PC-9 (cell line): ENCODE measurements around the gene SLC25A30. TPM values are rescaled to one million over a fixed set of nuclear protein-coding genes. Genes with fewer than 3 reads are reported as not detected.
"Not testable (repeated sequence)": the region's sequence is repeated elsewhere in the genome, so short reads cannot be mapped to it uniquely, and the experiment has no call there.

Experiments
- BruUV-seq: library from RNA; stranded (reverse); fragments of 400-500 nt; replicated peaks from 2 replicates; lab custom pipeline; 2021; lab: Mats Ljungman, UMichigan
- CTCF ChIA-PET: fragments of 300-600 bp; sonication (Branson Sonifier 250); formaldehyde crosslinking; loops from one replicate; lab custom pipeline; 2022; ENCODE audit warnings: antibody characterized with exemption; lab: Charles Lee
- POLR2A ChIA-PET: fragments of 300-600 bp; sonication (Branson Sonifier 250); formaldehyde crosslinking; loops from one replicate; lab custom pipeline; 2022; ENCODE audit warnings: antibody characterized with exemption; ENCODE audit not compliant: unreplicated experiment; lab: Charles Lee
- DNase-seq, 2 experiments: peaks; one replicate each; pipeline versions ENCODE4 v3.0.0 to v3.0.0-alpha.2; 2015 to 2022; ENCODE audit warnings: mixed read lengths in 1 of 2
- H2AFZ ChIP-seq: fragments of 200-600 bp; sonication (generic); 2 replicates; pipeline ENCODE4 v1.8.1; 2017; ENCODE audit warnings: antibody characterized with exemption
- H3F3A ChIP-seq: fragments of 200-600 bp; sonication (generic); 2 replicates; pipeline ENCODE4 v1.8.1; 2017; ENCODE audit warnings: antibody characterized with exemption, mild to moderate bottlenecking, low read depth; ENCODE audit not compliant: insufficient read depth
- H3K27ac ChIP-seq: fragments of 200-600 bp; sonication (generic); 2 replicates; pipeline ENCODE4 v1.6.1; 2016; ENCODE audit warnings: mixed run types
- H3K27me3 ChIP-seq: fragments of 200-600 bp; sonication (generic); 2 replicates; pipeline ENCODE4 v1.6.1; 2016; ENCODE audit warnings: low read depth, mixed run types; ENCODE audit not compliant: insufficient read depth
- H3K36me3 ChIP-seq: fragments of 200-600 bp; sonication (generic); 2 replicates; pipeline ENCODE4 v1.6.1; 2016; ENCODE audit warnings: low read depth, mixed run types
- H3K4me1 ChIP-seq: fragments of 200-600 bp; sonication (generic); replicated peaks from 2 replicates; pipeline ENCODE4 v1.6.1; 2016; ENCODE audit warnings: mixed run types; ENCODE audit not compliant: insufficient read depth
- H3K4me2 ChIP-seq: fragments of 200-600 bp; sonication (generic); 2 replicates; pipeline ENCODE4 v1.6.1; 2017; ENCODE audit warnings: mixed run types
- H3K4me3 ChIP-seq: fragments of 200-600 bp; sonication (generic); 2 replicates; pipeline ENCODE4 v1.6.1; 2016; ENCODE audit warnings: mixed run types
- H3K79me2 ChIP-seq: fragments of 200-600 bp; sonication (generic); 2 replicates; pipeline ENCODE4 v1.6.1; 2017; ENCODE audit warnings: low read depth, mixed run types
- H3K9me2 ChIP-seq: fragments of 200-600 bp; sonication (generic); 2 replicates; pipeline ENCODE4 v1.8.1; 2017; ENCODE audit warnings: mild to moderate bottlenecking; ENCODE audit not compliant: insufficient read depth
- H3K9me3 ChIP-seq: fragments of 200-600 bp; sonication (generic); 2 replicates; pipeline ENCODE4 v1.8.1; 2016; ENCODE audit warnings: low read depth; ENCODE audit not compliant: insufficient read depth
- H4K20me1 ChIP-seq: fragments of 200-600 bp; sonication (generic); 2 replicates; pipeline ENCODE4 v1.8.1; 2017; ENCODE audit not compliant: insufficient read depth
- EZH2 ChIP-seq: fragments of 200-600 bp; sonication (generic); IDR thresholded peaks from 2 replicates; pipeline ENCODE4 v1.8.0; 2017; ENCODE audit warnings: antibody characterized with exemption, low read depth
- intact Hi-C: fragments of 100-400 bp; cut with micrococcal nuclease; formaldehyde crosslinking; loops from one replicate; pipeline ENCODE4 v1.10.0; 2022; ENCODE audit not compliant: unreplicated experiment
- total RNA-seq: library from RNA; stranded (reverse); gene quantifications from 2 replicates; pipeline ENCODE4 v1.2.3, GENCODE V29; 2021
- TF ChIP-seq, protein P1 (sequence below): fragments of 200-600 bp; sonication (generic); conservative IDR thresholded peaks from 2 replicates; pipeline ENCODE4 v1.6.1; 2017; ENCODE audit warnings: mixed run types, antibody characterized with exemption, mild to moderate bottlenecking, moderate library complexity

SLC25A30 gene
- total RNA-seq, 1 experiment from 2014 or later: 11.2 TPM

DNA sequence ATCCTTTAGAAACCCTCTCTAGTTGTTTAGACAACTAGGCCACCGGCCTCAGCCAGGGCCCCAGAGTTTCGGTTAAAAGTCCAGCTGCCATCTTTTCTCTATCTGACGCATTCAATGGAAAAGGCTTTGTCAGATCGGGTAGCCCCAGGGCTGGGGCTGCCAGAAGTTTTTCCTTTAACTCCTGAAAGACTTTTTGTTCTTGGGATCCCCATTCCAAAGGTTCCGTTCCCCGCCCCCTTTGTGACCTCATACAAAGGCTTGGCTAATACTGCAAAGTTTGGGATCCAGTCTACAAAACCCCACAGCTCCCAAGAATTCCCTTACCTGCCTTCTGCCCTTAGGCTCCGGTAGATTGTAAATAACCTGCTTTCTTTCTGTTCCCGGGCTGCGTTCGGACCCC, 38.7 kb downstream of the SLC25A30 start:
- BruUV-seq, H3K36me3 ChIP-seq, H4K20me1 ChIP-seq, intact Hi-C loops, H3K4me1 ChIP-seq, H3F3A ChIP-seq, H2AFZ ChIP-seq, H3K27me3 ChIP-seq, H3K27ac ChIP-seq, CTCF ChIA-PET, H3K79me2 ChIP-seq, H3K4me3 ChIP-seq, DNase-seq, H3K4me2 ChIP-seq, H3K9me3 ChIP-seq, POLR2A ChIA-PET, H3K9me2 ChIP-seq: not testable (repeated sequence)

GRCh38 chr13:45378786-45379185, 39.4 kb downstream of the SLC25A30 start:
- H3K27me3 ChIP-seq, CTCF ChIA-PET, BruUV-seq, H3K36me3 ChIP-seq, H4K20me1 ChIP-seq, H3F3A ChIP-seq, H3K4me2 ChIP-seq, H3K27ac ChIP-seq, intact Hi-C loops, H3K9me3 ChIP-seq, H3K4me3 ChIP-seq, H2AFZ ChIP-seq, POLR2A ChIA-PET, H3K4me1 ChIP-seq, H3K9me2 ChIP-seq, H3K79me2 ChIP-seq, DNase-seq: not testable (repeated sequence)

DNA sequence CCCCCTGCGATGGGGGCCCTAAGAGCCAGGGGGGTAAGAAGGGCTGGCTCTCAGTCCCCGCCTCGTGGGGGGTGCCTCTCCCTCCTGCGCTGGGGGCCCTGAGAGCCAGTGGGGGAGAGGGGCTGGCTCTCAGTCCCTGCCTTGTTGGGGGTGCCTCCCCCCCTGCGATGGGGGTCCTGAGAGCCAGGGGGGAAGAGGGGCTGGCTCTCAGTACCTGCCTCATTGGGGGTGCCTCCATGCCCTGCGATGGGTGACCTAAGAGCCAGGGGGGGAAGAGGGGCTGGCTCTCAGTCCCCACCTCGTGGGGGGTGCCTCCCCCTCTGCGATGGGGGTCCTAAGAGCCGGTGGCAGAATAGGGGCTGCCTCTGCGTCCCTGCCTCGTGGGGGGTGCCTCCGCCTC, 40.9 kb downstream of the SLC25A30 start:
- H3K9me3 ChIP-seq, H2AFZ ChIP-seq, BruUV-seq, H4K20me1 ChIP-seq, H3K4me1 ChIP-seq, H3K27ac ChIP-seq, H3K9me2 ChIP-seq, H3K4me3 ChIP-seq, POLR2A ChIA-PET, H3F3A ChIP-seq, H3K36me3 ChIP-seq, H3K27me3 ChIP-seq, intact Hi-C loops, DNase-seq, H3K79me2 ChIP-seq, H3K4me2 ChIP-seq: not testable (repeated sequence)
- CTCF ChIA-PET: interaction anchor here (0.7 kb wide), 1 partner anchor 9 kb away, joined by 7 read pairs; no protein-coding TSS in a partner anchor

GRCh38 chr13:45376651-45377050, 41.5 kb downstream of the SLC25A30 start:
- H3K4me1 ChIP-seq, H3K4me2 ChIP-seq, H3F3A ChIP-seq, H3K9me3 ChIP-seq, H2AFZ ChIP-seq, H3K9me2 ChIP-seq, H3K4me3 ChIP-seq, POLR2A ChIA-PET, intact Hi-C loops, DNase-seq, H3K27me3 ChIP-seq, H3K27ac ChIP-seq, H4K20me1 ChIP-seq, H3K79me2 ChIP-seq, H3K36me3 ChIP-seq, BruUV-seq: not testable (repeated sequence)
- CTCF ChIA-PET: interaction anchor here (0.7 kb wide), 1 partner anchor 9 kb away, joined by 7 read pairs; no protein-coding TSS in a partner anchor

DNA sequence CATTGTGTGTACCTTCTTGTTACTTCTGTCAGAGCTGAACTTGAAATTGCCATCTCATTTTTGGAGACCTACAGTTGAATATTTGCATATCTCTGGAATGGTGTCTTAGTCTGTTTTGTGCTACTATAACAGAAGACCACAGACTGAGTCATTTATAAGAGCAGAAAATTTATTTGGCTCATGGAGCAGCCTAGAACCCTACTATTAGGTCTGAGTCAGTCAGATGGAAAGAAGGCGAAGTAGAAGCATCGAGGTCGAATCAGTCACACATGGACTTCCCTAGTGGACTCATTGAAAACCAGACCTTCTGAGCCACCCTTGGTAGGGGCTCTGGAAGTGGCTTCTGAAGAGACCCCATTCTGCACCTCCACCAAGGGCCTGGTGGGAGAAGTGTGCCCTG, 43.3 kb downstream of the SLC25A30 start:
- Histone ChIP-seq H3K9me2 (no peaks in the 10 kb centered on the region), H4K20me1 (no peaks in the 10 kb centered on the region), H3K36me3 (no peaks in the 10 kb centered on the region), H3K4me3 (no peak overlapping the region), H3K4me2 (no peak overlapping the region), H3K79me2 (no peaks in the 10 kb centered on the region), H3K9me3 (no peaks in the 10 kb centered on the region), H3K27me3 (no peaks in the 10 kb centered on the region), H3F3A (no peaks in the 10 kb centered on the region), H3K27ac (no peak overlapping the region), H3K4me1 (no peaks in the 10 kb centered on the region), H2AFZ (no peak overlapping the region)
- BruUV-seq: no TSS peak
- CTCF ChIA-PET: no interaction called here
- POLR2A ChIA-PET: interaction anchor here (1.0 kb wide), 1 partner anchor 33 kb away, joined by 12 read pairs; no protein-coding TSS in a partner anchor
- no peak for DNase-seq
- no peak for TF ChIP-seq EZH2
- TF ChIP-seq, protein P1, sequence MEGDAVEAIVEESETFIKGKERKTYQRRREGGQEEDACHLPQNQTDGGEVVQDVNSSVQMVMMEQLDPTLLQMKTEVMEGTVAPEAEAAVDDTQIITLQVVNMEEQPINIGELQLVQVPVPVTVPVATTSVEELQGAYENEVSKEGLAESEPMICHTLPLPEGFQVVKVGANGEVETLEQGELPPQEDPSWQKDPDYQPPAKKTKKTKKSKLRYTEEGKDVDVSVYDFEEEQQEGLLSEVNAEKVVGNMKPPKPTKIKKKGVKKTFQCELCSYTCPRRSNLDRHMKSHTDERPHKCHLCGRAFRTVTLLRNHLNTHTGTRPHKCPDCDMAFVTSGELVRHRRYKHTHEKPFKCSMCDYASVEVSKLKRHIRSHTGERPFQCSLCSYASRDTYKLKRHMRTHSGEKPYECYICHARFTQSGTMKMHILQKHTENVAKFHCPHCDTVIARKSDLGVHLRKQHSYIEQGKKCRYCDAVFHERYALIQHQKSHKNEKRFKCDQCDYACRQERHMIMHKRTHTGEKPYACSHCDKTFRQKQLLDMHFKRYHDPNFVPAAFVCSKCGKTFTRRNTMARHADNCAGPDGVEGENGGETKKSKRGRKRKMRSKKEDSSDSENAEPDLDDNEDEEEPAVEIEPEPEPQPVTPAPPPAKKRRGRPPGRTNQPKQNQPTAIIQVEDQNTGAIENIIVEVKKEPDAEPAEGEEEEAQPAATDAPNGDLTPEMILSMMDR: no peak
- intact Hi-C loops: no loop called here
